ENCODE measurements around the gene SOCS6.

The SOCS6 gene

GRCh38 chr18:70370762-70371733, 82.2 kb downstream of the SOCS6 start:
- Mint-ChIP-seq H3K4me1 (no peaks in the 10 kb centered on the region), H3K27ac (no peak overlapping the region), H3K9me3 (peaks cover 0 to under 1% of the 10 kb centered on the region in 2 donors), H3K27me3 (peaks cover 5 to 16% of the 10 kb centered on the region in 2 donors), H3K36me3 (no peaks in the 10 kb centered on the region), H3K4me3 (no peak overlapping the region)
- DNase-seq (no peak), ATAC-seq (replicated peaks) (no peak)

DNA sequence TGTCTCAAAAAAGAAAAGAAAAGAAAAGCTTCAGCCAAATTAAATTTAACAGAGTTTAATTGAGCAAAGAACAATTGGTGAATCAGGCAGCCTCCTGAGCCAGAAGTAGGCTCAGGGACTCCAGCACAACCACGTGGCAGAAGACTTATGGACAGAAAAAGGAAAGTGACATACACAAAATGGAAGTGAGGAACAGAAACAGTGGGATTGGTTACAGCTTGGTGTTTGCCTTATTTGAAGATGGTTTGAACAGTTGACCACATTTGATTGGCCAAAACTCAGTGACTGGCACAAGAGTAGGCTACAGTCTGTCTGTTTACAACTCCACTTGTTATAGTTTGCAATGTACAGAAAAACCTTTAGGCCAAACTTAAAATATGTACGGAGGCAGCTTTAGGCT, 83.1 kb downstream of the SOCS6 start:
- no peak for DNase-seq
- H3K36me3 Mint-ChIP-seq: no peaks in the 10 kb centered on the region
- H3K4me1 Mint-ChIP-seq: no peaks in the 10 kb centered on the region
- H3K27me3 Mint-ChIP-seq: peaks cover 5 to 10% of the 10 kb centered on the region in 2 donors
- H3K9me3 Mint-ChIP-seq: peaks cover 0 to 5% of the 10 kb centered on the region in 2 donors
- no peak overlapping the region for H3K4me3 Mint-ChIP-seq
- ATAC-seq (replicated peaks): no peak
- no peak overlapping the region for H3K27ac Mint-ChIP-seq

DNA sequence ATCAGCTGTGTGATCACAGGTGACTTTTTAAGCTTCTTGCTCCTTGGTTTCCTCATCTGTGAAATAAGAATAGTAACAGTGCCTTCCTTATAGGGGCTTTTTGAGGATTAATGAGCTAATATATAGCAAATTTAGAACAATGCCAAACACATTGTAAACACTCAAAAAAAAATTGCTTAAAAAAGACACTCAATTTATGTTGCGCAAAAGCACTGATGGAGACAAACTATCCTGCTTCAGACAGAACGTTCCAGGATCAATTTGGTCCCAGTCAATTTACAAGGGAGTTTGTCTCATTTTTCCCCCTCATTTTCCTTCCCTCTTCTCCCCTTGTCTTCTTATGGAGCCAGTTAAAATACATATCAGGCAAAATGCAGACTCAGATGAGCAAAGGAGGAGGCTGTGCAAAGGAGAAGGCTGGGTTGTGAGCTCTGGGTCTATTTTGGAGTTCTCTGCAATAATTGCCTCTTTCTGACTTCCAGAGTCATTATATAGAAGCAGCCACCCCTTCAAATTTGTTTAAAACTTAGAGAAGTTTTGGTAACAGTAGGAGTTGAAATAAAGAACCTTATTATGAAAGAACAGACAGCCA, 83.7 kb downstream of the SOCS6 start:
- DNase-seq: no peak

DNA sequence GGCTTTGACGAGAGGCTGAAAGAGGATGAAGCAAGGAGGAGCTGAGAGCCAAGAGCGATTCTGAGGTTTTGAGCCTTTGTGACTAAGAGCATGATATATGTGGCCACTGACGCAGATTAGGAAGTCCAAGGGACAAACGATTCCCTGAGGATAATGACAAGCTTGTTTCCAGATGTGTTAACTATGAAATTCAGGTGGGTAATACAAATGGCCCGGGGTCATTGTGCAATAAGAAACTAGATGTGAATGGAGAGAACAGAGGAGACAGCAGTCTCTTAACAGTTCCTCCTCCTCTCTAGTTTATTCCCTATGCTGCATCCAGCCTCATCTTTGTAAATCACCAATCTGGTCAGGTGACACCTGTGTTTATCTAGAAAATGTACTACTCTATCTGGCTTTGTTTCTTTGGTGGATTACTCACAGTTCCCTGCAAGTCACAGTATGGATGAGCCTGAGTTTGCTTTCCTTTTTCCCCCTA, 84.2 kb downstream of the SOCS6 start:
- Mint-ChIP-seq H3K27me3 (peaks cover 5 to 9% of the 10 kb centered on the region in 2 donors), H3K4me3 (no peak overlapping the region)

More for the DNA sequence above, 83.7 kb downstream of the SOCS6 start:
- no peak for ATAC-seq (replicated peaks)
- no peak overlapping the region for H3K4me3 Mint-ChIP-seq
- H3K36me3 Mint-ChIP-seq: no peaks in the 10 kb centered on the region
- peaks cover 5 to 9% of the 10 kb centered on the region in 2 donors for H3K27me3 Mint-ChIP-seq
- no peak overlapping the region for H3K27ac Mint-ChIP-seq
- H3K9me3 Mint-ChIP-seq: peaks cover 0 to 5% of the 10 kb centered on the region in 2 donors
- no peaks in the 10 kb centered on the region for H3K4me1 Mint-ChIP-seq

DNA sequence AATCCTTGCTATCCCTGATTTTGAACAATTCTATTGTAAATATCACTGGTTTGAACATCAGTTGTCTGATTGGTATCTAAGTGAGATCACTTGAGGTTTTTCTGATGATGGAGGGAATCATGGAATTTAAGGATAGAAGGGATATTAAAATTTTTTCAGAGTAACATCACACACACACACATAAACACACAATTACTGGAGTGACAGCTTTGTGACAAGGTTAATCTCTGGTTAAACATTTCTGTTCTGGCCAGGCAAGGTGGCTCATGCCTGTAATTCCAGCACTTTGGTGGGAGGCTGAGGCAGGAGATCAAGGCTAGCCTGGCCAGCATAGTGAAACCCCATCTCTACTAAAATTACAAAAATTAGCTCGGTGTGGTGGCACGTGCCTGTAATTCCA, 85.3 kb downstream of the SOCS6 start:
- no peak for ATAC-seq (replicated peaks)
- H3K27ac Mint-ChIP-seq: no peak overlapping the region
- H3K4me3 Mint-ChIP-seq: no peak overlapping the region
- peaks cover 4 to 5% of the 10 kb centered on the region in 2 donors for H3K27me3 Mint-ChIP-seq
- no peaks in the 10 kb centered on the region for H3K4me1 Mint-ChIP-seq
- H3K9me3 Mint-ChIP-seq: peaks cover 0 to 5% of the 10 kb centered on the region in 2 donors
- DNase-seq: no peak
- no peaks in the 10 kb centered on the region for H3K36me3 Mint-ChIP-seq

More for the DNA sequence above, 84.2 kb downstream of the SOCS6 start:
- DNase-seq: no peak
- no peaks in the 10 kb centered on the region for H3K36me3 Mint-ChIP-seq
- ATAC-seq (replicated peaks): no peak
- H3K9me3 Mint-ChIP-seq: peaks cover 0 to 5% of the 10 kb centered on the region in 2 donors
- no peaks in the 10 kb centered on the region for H3K4me1 Mint-ChIP-seq
- no peak overlapping the region for H3K27ac Mint-ChIP-seq

DNA sequence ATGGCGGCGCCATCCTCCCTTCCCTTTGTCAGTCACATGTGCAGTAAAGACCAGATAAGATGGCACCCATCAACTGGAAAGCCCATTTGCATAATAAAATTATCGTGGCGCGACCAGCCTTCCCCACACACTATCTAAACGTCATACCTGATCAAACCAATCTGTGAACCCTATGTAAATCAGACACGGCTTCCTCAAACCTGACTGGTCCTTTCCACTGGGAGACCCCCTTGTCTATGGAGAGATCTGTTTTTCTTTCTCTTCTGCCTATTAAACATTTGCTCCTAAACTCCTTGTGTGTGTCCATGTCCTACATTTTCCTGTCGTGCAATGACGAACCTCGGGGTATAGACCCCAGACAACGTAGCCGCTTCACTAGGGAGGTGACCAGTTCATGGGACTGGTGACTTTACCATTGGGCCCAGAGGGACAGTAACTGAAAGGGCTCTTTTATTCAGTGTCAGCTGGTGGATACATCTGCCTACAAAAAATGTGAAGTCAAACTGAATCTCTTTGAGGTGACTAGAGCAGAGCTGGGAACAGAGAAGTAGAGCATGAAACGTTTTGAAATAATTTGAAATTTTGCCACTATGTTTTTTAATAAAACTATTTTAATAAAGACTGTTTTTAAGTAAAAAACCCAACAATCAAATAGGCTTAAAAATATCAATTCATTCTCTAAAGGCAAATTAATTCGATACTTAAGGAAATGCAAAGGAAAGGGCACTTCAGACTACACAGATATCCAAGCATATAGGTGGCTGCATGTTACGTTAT, 87.5 kb downstream of the SOCS6 start:
- H3K4me3 Mint-ChIP-seq: no peak overlapping the region
- H3K27me3 Mint-ChIP-seq: peaks cover 2 to 5% of the 10 kb centered on the region in 2 donors
- ATAC-seq (replicated peaks) (no peak), DNase-seq (no peak)
- H3K9me3 Mint-ChIP-seq: peaks cover 0 to 5% of the 10 kb centered on the region in 2 donors
- no peaks in the 10 kb centered on the region for H3K36me3 Mint-ChIP-seq
- no peaks in the 10 kb centered on the region for H3K4me1 Mint-ChIP-seq
- no peak overlapping the region for H3K27ac Mint-ChIP-seq

DNA sequence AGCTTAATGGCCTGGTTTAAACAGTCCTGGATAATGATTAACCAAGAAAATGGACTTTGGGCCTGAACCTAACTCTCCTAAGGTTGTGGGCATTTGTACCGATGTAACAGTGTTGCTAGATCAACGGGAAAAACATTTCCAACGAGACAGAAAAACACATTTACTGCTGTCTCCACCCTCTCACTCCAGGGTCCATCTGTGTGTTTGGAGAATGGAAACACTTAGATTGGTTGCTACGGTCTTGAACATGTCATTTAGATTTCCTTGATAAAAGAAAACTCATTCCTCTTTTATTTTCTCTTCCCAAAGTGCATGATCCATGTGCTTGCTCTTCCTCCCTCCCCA, 88.0 kb downstream of the SOCS6 start:
- Mint-ChIP-seq H3K4me1 (no peaks in the 10 kb centered on the region), H3K27me3 (peaks cover 0 to 5% of the 10 kb centered on the region in 2 donors), H3K4me3 (no peak overlapping the region), H3K36me3 (no peaks in the 10 kb centered on the region), H3K27ac (no peak overlapping the region), H3K9me3 (peaks cover 0 to 5% of the 10 kb centered on the region in 2 donors)
- ATAC-seq (replicated peaks) (no peak), DNase-seq (no peak)

GRCh38 chr18:70377317-70377799, 88.5 kb downstream of the SOCS6 start:
- Mint-ChIP-seq H3K9me3 (peaks cover 0 to 5% of the 10 kb centered on the region in 2 donors), H3K4me1 (no peaks in the 10 kb centered on the region), H3K27me3 (peaks cover 0 to 5% of the 10 kb centered on the region in 2 donors), H3K36me3 (no peaks in the 10 kb centered on the region), H3K4me3 (no peak overlapping the region), H3K27ac (no peak overlapping the region)
- ATAC-seq (replicated peaks): no peak
- no peak for DNase-seq

DNA sequence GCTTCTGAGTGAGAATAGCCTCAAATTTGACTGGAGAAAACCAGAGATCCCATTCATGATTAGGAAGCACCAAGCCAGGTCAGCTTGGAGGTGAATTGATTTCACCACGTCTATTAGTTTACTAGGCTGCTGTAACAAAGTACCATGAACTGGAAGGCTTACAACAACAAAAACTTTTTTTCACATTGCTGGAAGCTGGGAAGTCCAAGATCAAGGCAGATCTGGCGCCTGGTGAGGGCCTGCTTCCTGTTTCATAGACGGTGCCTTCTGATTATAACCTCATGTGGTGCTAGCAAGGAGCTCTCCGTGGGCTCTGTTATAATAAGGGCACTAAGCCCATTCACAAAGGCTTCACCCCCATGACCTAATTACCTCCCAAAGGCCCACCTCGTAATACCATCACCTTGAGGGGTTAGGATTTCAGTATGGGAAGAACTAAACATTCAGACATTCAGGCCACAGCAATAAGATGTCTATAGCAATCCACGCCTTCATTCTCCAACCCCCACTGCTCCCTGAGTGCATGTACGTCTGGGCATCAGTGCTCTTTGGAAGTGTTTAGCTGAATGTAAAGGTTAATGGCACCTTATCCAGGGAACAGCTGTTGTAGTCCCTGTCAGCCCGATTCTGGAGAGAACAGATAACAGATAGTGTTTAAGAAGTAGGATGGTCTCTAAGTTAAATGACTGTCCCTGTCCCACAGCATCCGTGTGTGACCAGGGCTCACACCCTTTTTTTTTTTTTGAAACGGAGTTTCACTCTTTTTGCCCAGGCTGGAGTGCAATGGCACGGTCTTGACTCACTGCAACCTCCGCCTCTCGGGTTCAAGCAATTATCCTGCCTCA, 89.2 kb downstream of the SOCS6 start:
- no peak for DNase-seq
- H3K36me3 Mint-ChIP-seq: no peaks in the 10 kb centered on the region
- H3K9me3 Mint-ChIP-seq: peaks cover 0 to 5% of the 10 kb centered on the region in 2 donors
- no peak for ATAC-seq (replicated peaks)
- H3K27me3 Mint-ChIP-seq: peaks cover 0 to 5% of the 10 kb centered on the region in 2 donors
- H3K4me1 Mint-ChIP-seq: no peaks in the 10 kb centered on the region
- H3K27ac Mint-ChIP-seq: no peak overlapping the region
- no peak overlapping the region for H3K4me3 Mint-ChIP-seq
